HG03135 (cell line): ENCODE data around the gene PMP22.
"Not testable (repeated sequence)": the region's sequence is repeated elsewhere in the genome, so short reads cannot be mapped to it uniquely, and the experiment has no call there.

Experiments used
- ATAC-seq: cut with Tn5 transposase; IDR thresholded peaks from one replicate; pipeline ENCODE4 v1.9.1; 2021; ENCODE audit warnings: mild to moderate bottlenecking, moderate library complexity; ENCODE audit not compliant: unreplicated experiment

The PMP22 gene

DNA sequence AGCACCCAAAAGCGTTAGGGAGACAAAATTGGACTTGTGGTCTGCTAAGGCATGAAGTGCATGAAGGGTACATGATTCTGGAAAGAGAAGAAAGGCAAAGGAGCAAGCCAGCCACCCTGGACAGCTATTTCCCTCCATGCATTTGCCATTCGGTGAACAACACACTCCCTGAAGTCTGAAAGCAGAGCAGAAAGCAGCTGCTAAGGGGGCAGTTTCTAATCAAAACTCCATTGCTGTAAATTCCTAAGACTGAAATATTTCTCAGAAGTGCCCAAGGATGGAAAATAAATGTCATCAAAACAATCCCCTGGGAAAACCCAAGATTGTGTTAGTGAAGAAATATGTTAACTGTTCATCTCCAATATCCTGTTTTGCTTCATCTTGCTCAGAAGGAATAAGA, 44.3 kb downstream of the PMP22 start:
- ATAC-seq, result no peak

DNA sequence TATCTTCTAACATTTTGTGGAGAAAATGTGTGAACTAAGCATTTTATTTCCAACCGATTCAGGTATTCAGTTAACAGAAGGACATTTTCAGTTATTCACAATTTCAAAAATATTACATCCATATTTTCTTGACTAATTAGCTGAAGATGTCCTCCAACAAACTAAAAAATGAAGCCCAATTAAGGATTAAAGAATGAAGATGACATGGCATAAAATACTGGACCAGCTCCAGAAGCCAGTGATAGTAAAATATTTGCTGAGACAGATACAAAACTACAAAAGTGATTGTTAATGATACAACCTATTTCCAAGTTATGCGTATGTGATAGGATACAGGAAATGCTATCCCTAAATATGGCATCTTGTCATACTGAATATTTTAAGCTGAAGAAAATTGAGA, 48.6 kb downstream of the PMP22 start:
- no peak for ATAC-seq

DNA sequence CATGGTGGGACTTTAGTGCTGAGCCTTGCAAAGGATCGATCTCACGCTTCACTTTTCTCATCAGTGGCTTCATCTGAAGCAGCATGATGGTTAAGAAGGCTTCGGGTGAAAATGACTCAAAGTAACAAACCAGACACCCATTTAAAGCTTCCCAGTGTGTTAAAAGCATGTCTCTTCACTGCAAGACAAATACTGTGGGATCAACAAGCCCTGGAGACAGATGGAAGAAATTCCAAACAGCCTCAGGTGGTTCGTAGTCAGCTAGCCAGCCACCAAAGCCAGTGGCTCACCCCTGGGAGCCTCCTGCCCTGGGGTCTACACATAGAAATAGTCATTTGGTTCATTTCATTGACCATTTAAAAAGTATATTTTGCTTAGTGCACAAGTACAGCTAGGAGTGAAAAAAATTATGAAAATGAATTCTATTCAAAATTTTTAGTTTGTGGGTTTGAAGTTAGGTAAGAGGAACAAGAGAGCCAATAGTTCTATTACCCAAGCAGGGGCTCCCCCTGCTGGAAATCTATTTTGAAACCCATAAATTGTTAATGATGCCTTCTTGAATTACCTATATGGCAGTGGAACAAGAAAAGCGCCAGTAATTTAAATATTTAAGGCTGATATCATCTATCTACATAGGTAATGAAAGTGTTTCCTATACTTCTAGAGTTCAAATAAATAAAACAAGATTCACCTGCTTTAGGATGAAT, 51.6 kb downstream of the PMP22 start:
- no peak for ATAC-seq

- ATAC-seq, result no peak
Measured at GRCh38 chr17:15210247-15210646, 54.9 kb downstream of the PMP22 start.

GRCh38 chr17:15203062-15203461, 62.1 kb downstream of the PMP22 start:
- ATAC-seq, result not testable (repeated sequence)

DNA sequence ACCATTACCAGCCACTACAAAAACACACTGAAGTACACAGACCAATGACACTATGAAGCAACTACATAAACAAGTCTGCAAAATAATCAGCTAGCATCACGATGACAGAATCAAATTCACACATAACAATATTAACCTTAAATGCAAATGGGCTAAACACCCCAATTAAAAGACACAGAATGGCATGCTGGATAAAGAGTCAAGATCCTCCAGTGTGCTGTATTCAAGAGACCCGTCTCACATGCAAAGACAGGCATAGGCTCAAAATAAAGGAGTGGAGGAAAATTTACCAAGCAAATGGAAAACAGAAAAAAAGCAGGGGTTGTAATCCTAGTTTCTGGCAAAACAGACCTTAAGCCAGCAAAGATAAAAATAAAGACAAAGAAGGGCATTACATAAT, 64.6 kb downstream of the PMP22 start:
- ATAC-seq, result not testable (repeated sequence)

DNA sequence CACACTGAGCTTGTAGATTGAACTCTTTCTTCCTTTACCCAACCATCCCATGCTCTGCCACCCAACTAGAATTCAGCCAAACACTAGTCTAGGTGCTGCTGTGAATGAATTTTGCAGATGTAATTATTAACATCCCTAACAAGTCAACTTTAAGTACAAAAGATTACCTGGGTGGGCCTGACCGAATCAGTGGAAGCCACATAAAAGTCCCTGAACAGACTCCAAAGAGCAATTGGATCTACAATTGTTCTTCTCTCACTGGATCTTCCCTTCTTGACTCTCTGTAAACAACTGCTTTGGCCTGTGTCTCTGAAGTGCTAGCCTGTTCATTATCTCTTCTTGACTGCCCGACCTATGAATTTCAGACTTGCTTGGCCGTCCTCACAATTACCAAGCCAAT, 67.9 kb downstream of the PMP22 start:
- no peak for ATAC-seq

- no peak for ATAC-seq
Measured at GRCh38 chr17:15194859-15195277, 70.3 kb downstream of the PMP22 start.

GRCh38 chr17:15185625-15185991, 79.5 kb downstream of the PMP22 start:
- ATAC-seq, result no peak

DNA sequence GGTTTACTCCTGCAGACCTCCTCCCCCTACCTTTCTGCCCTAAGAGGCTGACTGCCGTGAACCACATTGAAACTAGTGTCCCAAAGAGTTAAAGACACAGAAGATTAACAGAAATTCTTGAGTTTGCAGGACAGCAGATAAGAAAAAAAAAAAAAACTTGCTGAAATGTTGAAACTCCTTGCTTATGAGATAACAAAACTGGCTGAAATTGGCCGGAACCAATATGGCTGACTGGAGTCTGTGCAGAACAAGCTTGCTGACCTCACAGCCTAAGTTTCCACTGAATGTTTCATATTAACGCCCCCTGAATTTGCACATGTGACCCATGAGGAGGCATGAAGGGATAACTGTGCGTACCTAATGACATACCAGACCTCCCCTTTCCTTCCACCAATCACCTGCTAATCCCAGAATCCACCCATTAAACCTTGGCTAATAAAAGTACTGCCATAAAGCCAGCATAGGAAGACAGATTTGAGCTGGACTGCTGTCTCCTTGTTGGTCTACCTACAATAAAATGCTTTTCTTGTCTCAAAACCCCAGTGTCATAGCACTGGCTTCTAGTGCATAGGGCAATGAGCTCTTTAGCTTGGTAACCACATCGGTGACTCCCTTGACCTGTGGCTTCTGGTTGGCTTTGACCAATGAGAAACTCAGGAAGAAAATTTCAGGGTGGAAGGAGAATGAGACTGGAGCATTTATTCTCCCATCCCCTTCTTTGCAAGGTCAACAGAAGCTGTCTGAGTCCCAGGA, 80.1 kb downstream of the PMP22 start:
- no peak for ATAC-seq

GRCh38 chr17:15181816-15182215, 83.3 kb downstream of the PMP22 start:
- ATAC-seq, result no peak

DNA sequence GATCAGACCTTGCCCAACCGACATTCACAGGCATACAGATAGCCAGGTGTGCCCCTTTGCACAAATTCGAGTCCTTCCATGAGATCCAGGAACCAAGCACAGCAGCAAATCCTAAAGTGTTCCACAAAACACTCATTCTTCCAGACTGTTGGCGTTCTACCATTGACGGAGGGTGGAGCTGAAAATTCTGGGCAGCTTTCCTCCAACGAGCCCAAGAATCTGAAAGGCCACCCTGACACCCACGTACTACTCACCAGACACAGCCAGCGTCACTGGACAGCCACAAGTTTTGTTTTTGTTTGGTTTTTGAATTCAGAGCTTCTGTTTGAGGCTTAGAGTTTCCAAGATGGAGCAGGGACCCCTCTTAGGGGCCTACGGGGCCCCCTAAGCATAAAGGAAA, 83.8 kb downstream of the PMP22 start:
- ATAC-seq, result no peak

GRCh38 chr17:15180121-15180561, 85.0 kb downstream of the PMP22 start:
- ATAC-seq, result no peak
